ENCODE results near the gene RAB11B. TPM values are rescaled to one million over a fixed set of nuclear protein-coding genes. Genes with fewer than 3 reads are reported as not detected.
"Not testable (repeated sequence)": the region's sequence is repeated elsewhere in the genome, so short reads cannot be mapped to it uniquely, and the experiment has no call there.

RAB11B gene
- total RNA-seq, 2 donors from 2014 or later = 102 to 105 TPM

GRCh38 chr19:8361921-8362793 is 28.0 kb upstream of the RAB11B start:
- Mint-ChIP-seq H3K36me3 (no peaks in the 10 kb centered on the region), H3K4me1 (ENCODE audit: low read depth in 2 of 2) (peaks cover 8 to 16% of the 10 kb centered on the region in 2 donors), H3K27me3 (peaks cover 15 to 16% of the 10 kb centered on the region in 2 donors), H3K4me3 (no peak overlapping the region), H3K27ac (no peak overlapping the region), H3K9me3 (no peaks in the 10 kb centered on the region)
- ATAC-seq (no peak), DNase-seq (ENCODE audit: low spot score) (peak; percentile 49)

- Mint-ChIP-seq H3K27me3 (peaks cover 18 to 22% of the 10 kb centered on the region in 2 donors), H3K4me1 (ENCODE audit: low read depth in 2 of 2) (peaks cover 8 to 20% of the 10 kb centered on the region in 2 donors), H3K36me3 (no peaks in the 10 kb centered on the region), H3K9me3 (no peaks in the 10 kb centered on the region), H3K27ac (peak within 1 kb of the TSS in 1 of 2 donors; percentile 80), H3K4me3 (peak within 1 kb of the TSS; percentile 87)
- ATAC-seq (peak; percentile 78 to 90), DNase-seq (ENCODE audit: low spot score) (peak; percentile 82)
Observed at GRCh38 chr19:8363803-8364771, 26.1 kb upstream of the RAB11B start, which contains the start of gene ANGPTL4. Gene ANGPTL4 (plus strand): TSS chr19:8364155. CDS start chr19:8364322, 167 bp downstream.

- ATAC-seq (no peak), DNase-seq (ENCODE audit: low spot score) (no peak)
- Mint-ChIP-seq H3K27me3 (peaks cover 18 to 22% of the 10 kb centered on the region in 2 donors), H3K27ac (no peak overlapping the region), H3K9me3 (no peaks in the 10 kb centered on the region), H3K4me3 (no peak overlapping the region), H3K36me3 (no peaks in the 10 kb centered on the region), H3K4me1 (ENCODE audit: low read depth in 2 of 2) (peaks cover 8 to 20% of the 10 kb centered on the region in 2 donors)
Observed at GRCh38 chr19:8366121-8366581, 24.0 kb upstream of the RAB11B start.

GRCh38 chr19:8366961-8367326 is 23.2 kb upstream of the RAB11B start:
- Mint-ChIP-seq H3K4me1 (ENCODE audit: low read depth in 2 of 2) (peaks cover 8 to 17% of the 10 kb centered on the region in 2 donors), H3K27ac (no peak overlapping the region), H3K27me3 (peaks cover 15 to 22% of the 10 kb centered on the region in 2 donors), H3K9me3 (no peaks in the 10 kb centered on the region), H3K4me3 (no peak overlapping the region), H3K36me3 (no peaks in the 10 kb centered on the region)
- DNase-seq (ENCODE audit: low spot score) (no peak), ATAC-seq (no peak)

GRCh38 chr19:8367327-8368001 is 22.7 kb upstream of the RAB11B start:
- H3K27ac Mint-ChIP-seq = no peak overlapping the region
- H3K4me3 Mint-ChIP-seq = no peak overlapping the region
- DNase-seq (ENCODE audit: low spot score) (no peak), ATAC-seq (no peak)
- peaks cover 15 to 22% of the 10 kb centered on the region in 2 donors for H3K27me3 Mint-ChIP-seq
- H3K36me3 Mint-ChIP-seq = no peaks in the 10 kb centered on the region
- H3K4me1 Mint-ChIP-seq (ENCODE audit: low read depth in 2 of 2) = peaks cover 8 to 17% of the 10 kb centered on the region in 2 donors
- H3K9me3 Mint-ChIP-seq = no peaks in the 10 kb centered on the region

GRCh38 chr19:8370176-8371010 is 19.8 kb upstream of the RAB11B start:
- DNase-seq (ENCODE audit: low spot score) = no peak
- no peak for ATAC-seq
- H3K4me1 Mint-ChIP-seq (ENCODE audit: low read depth in 2 of 2) = peaks cover 0 to 7% of the 10 kb centered on the region in 2 donors
- peaks cover 11 to 12% of the 10 kb centered on the region in 2 donors for H3K27me3 Mint-ChIP-seq
- H3K27ac Mint-ChIP-seq = no peak overlapping the region
- no peaks in the 10 kb centered on the region for H3K9me3 Mint-ChIP-seq
- H3K36me3 Mint-ChIP-seq = no peaks in the 10 kb centered on the region
- no peak overlapping the region for H3K4me3 Mint-ChIP-seq

GRCh38 chr19:8371011-8371804 is 19.0 kb upstream of the RAB11B start:
- Mint-ChIP-seq H3K4me3 (no peak overlapping the region), H3K27ac (no peak overlapping the region), H3K4me1 (ENCODE audit: low read depth in 2 of 2) (peaks cover 0 to 7% of the 10 kb centered on the region in 2 donors), H3K27me3 (peaks cover 6 to 7% of the 10 kb centered on the region in 2 donors), H3K36me3 (no peaks in the 10 kb centered on the region), H3K9me3 (no peaks in the 10 kb centered on the region)
- DNase-seq (ENCODE audit: low spot score) (no peak), ATAC-seq (no peak)

- no peaks in the 10 kb centered on the region for H3K4me1 Mint-ChIP-seq (ENCODE audit: low read depth in 2 of 2)
- ATAC-seq (no peak), DNase-seq (ENCODE audit: low spot score) (no peak)
- H3K27me3 Mint-ChIP-seq = no peaks in the 10 kb centered on the region
- H3K4me3 Mint-ChIP-seq = no peak overlapping the region
- no peaks in the 10 kb centered on the region for H3K36me3 Mint-ChIP-seq
- no peaks in the 10 kb centered on the region for H3K9me3 Mint-ChIP-seq
- H3K27ac Mint-ChIP-seq = no peak overlapping the region
Observed at GRCh38 chr19:8373867-8374813, 16.0 kb upstream of the RAB11B start.

GRCh38 chr19:8375766-8376165 is 14.4 kb upstream of the RAB11B start:
- not testable (repeated sequence) for H3K9me3 Mint-ChIP-seq; H3K4me1 Mint-ChIP-seq (ENCODE audit: low read depth in 2 of 2); DNase-seq (ENCODE audit: low spot score); H3K27ac Mint-ChIP-seq; H3K27me3 Mint-ChIP-seq; ATAC-seq; H3K4me3 Mint-ChIP-seq; H3K36me3 Mint-ChIP-seq

GRCh38 chr19:8376373-8376974 is 13.7 kb upstream of the RAB11B start:
- H3K4me3 Mint-ChIP-seq; H3K27me3 Mint-ChIP-seq; H3K36me3 Mint-ChIP-seq; H3K9me3 Mint-ChIP-seq; DNase-seq (ENCODE audit: low spot score); H3K27ac Mint-ChIP-seq; ATAC-seq; H3K4me1 Mint-ChIP-seq (ENCODE audit: low read depth in 2 of 2): not testable (repeated sequence)

- no peaks in the 10 kb centered on the region for H3K36me3 Mint-ChIP-seq
- no peaks in the 10 kb centered on the region for H3K4me1 Mint-ChIP-seq (ENCODE audit: low read depth in 2 of 2)
- H3K4me3 Mint-ChIP-seq = no peak overlapping the region
- DNase-seq (ENCODE audit: low spot score) (no peak), ATAC-seq (peak in 1 of 2 donors; percentile 17)
- no peaks in the 10 kb centered on the region for H3K9me3 Mint-ChIP-seq
- H3K27me3 Mint-ChIP-seq = no peaks in the 10 kb centered on the region
- H3K27ac Mint-ChIP-seq = no peak overlapping the region
Observed at GRCh38 chr19:8377598-8377997, 12.6 kb upstream of the RAB11B start.
